Liver (tissue), 9 donors: ENCODE data around the gene CPNE9. TPM values are rescaled to one million over a fixed set of nuclear protein-coding genes. Genes with fewer than 3 reads are reported as not detected.

ENCODE experiments used
- DNase-seq: peaks from one replicate; pipeline ENCODE4 v3.0.0-alpha.2; 2017; ENCODE audit warnings: low spot score
- H3K27ac ChIP-seq, 2 donors: one replicate each; pipeline ENCODE4 v1.7.0; 2013; ENCODE audit warnings: inconsistent platforms in 2 of 2, low read length in 2 of 2, control low read depth in 1 of 2, low read depth in 1 of 2, mild to moderate bottlenecking in 1 of 2
- H3K27me3 ChIP-seq, 4 donors: one replicate each; pipeline versions ENCODE4 v1.6.1 to v1.7.0; 2013; ENCODE audit warnings: low read length in 3 of 4, inconsistent platforms in 1 of 4, mild to moderate bottlenecking in 1 of 4, moderate library complexity in 1 of 4; ENCODE audit not compliant: control insufficient read depth in 4 of 4, insufficient read depth in 4 of 4
- H3K36me3 ChIP-seq, 4 donors: one replicate each; pipeline versions ENCODE4 v1.6.1 to v1.7.0; 2013; ENCODE audit warnings: low read length in 3 of 4, mild to moderate bottlenecking in 3 of 4, low read depth in 1 of 4, moderate library complexity in 1 of 4; ENCODE audit not compliant: control insufficient read depth in 4 of 4, insufficient read depth in 3 of 4
- H3K4me1 ChIP-seq, 4 donors: one replicate each; pipeline versions ENCODE4 v1.6.1 to v1.7.0; 2013; ENCODE audit warnings: low read length in 3 of 4, mild to moderate bottlenecking in 3 of 4, moderate library complexity in 1 of 4; ENCODE audit not compliant: control insufficient read depth in 4 of 4, insufficient read depth in 4 of 4
- H3K4me3 ChIP-seq, 3 donors: one replicate each; pipeline versions ENCODE4 v1.6.1 to v1.7.0; 2013; ENCODE audit warnings: low read length in 3 of 3, control low read depth in 1 of 3, low read depth in 1 of 3, mild to moderate bottlenecking in 1 of 3
- H3K9ac ChIP-seq, 2 donors: one replicate each; pipeline ENCODE4 v1.7.0; 2013; ENCODE audit warnings: low read length in 2 of 2, mild to moderate bottlenecking in 2 of 2, moderate library complexity in 2 of 2, control low read depth in 1 of 2, low read depth in 1 of 2
- H3K9me3 ChIP-seq, 4 donors: one replicate each; pipeline versions ENCODE4 v1.6.1 to v1.7.0; 2013; ENCODE audit warnings: low read length in 3 of 4; ENCODE audit not compliant: control insufficient read depth in 4 of 4
- ATF3 ChIP-seq: IDR thresholded peaks from 2 replicates; pipeline ENCODE4 v1.6.1; 2016; ENCODE audit warnings: antibody characterized with exemption
- CTCF ChIP-seq: fragments of 150-350 bp; IDR thresholded peaks from 2 replicates; pipeline ENCODE4 v1.5.1; 2017; ENCODE audit warnings: improper control_type of control experiment, low read depth, low read length; ENCODE audit not compliant: missing input control
- EGR1 ChIP-seq, 2 donors: IDR thresholded peaks; 2 replicates each; pipeline ENCODE4 v1.6.1; 2016 to 2018; ENCODE audit warnings: antibody characterized with exemption in 2 of 2, low read depth in 2 of 2
- FOXA1 ChIP-seq: IDR thresholded peaks from 2 replicates; pipeline ENCODE4 v1.6.1; 2016; ENCODE audit warnings: antibody characterized with exemption
- FOXA2 ChIP-seq: IDR thresholded peaks from 2 replicates; pipeline ENCODE4 v1.6.1; 2016; ENCODE audit warnings: antibody characterized with exemption
- GABPA ChIP-seq, 2 donors: IDR thresholded peaks in 1 of 2; conservative IDR thresholded peaks in 1 of 2; 2 replicates each; pipeline ENCODE4 v1.6.1; 2016; ENCODE audit warnings: antibody characterized with exemption in 2 of 2, mild to moderate bottlenecking in 1 of 2, moderate library complexity in 1 of 2
- HNF4A ChIP-seq, 2 donors: conservative IDR thresholded peaks; 2 replicates each; pipeline ENCODE4 v1.6.1; 2016; ENCODE audit warnings: antibody characterized with exemption in 2 of 2, mild to moderate bottlenecking in 2 of 2
- HNF4G ChIP-seq: IDR thresholded peaks from 2 replicates; pipeline ENCODE4 v1.6.1; 2016; ENCODE audit warnings: antibody characterized with exemption
- JUND ChIP-seq, 2 donors: IDR thresholded peaks; 2 replicates each; pipeline ENCODE4 v1.6.1; 2016; ENCODE audit warnings: antibody characterized with exemption in 2 of 2
- MAX ChIP-seq: IDR thresholded peaks from 2 replicates; pipeline ENCODE4 v1.6.1; 2016; ENCODE audit warnings: antibody characterized with exemption
- NR2F2 ChIP-seq: IDR thresholded peaks from 2 replicates; pipeline ENCODE4 v1.6.1; 2016; ENCODE audit warnings: antibody characterized with exemption
- RAD21 ChIP-seq, 2 donors: IDR thresholded peaks; 2 replicates each; pipeline ENCODE4 v1.6.1; 2016; ENCODE audit warnings: antibody characterized with exemption in 2 of 2, mild to moderate bottlenecking in 2 of 2
- RXRA ChIP-seq, 2 donors: IDR thresholded peaks; 2 replicates each; pipeline ENCODE4 v1.6.1; 2017 to 2018; ENCODE audit warnings: antibody characterized with exemption in 2 of 2, mild to moderate bottlenecking in 1 of 2
- SP1 ChIP-seq: IDR thresholded peaks from 2 replicates; pipeline ENCODE4 v1.6.1; 2018; ENCODE audit warnings: antibody characterized with exemption, mild to moderate bottlenecking
- TAF1 ChIP-seq: conservative IDR thresholded peaks from 2 replicates; pipeline ENCODE4 v1.6.1; 2016; ENCODE audit warnings: antibody characterized with exemption, mild to moderate bottlenecking
- YY1 ChIP-seq: IDR thresholded peaks from 2 replicates; pipeline ENCODE4 v1.6.1; 2016; ENCODE audit warnings: antibody characterized with exemption, mild to moderate bottlenecking
- ZBTB33 ChIP-seq: IDR thresholded peaks from 2 replicates; pipeline ENCODE4 v1.6.1; 2016; ENCODE audit warnings: antibody characterized with exemption
- WGBS: extraction: QIAGEN DNeasy Blood & Tissue Kit; methylation state at CpG from one replicate; pipeline ENCODE4 v1.1.7; 2013; 5-methylcytosine and 5-hydroxymethylcytosine counted together
- polyA plus RNA-seq, 2 donors: library from polyadenylated mRNA; stranded (reverse) in 1 of 2; unstranded in 1 of 2; fragments of 200-250 nt in 1 of 2; fragments of >200 nt in 1 of 2; fragmentation: Nextera tagmentation in 1 of 2; extraction: Ambion mirVana in 1 of 2; gene quantifications; one replicate each; pipeline versions ENCODE4 v1.2.1 to v1.2.3, GENCODE V29; 2013 to 2015
- total RNA-seq, 2 donors: library from RNA; depleted of rRNA; stranded (reverse); fragments of >200 nt; gene quantifications; one replicate each; pipeline ENCODE4 v1.2.3, GENCODE V29; 2014
- TF ChIP-seq, protein P1 (sequence below): IDR thresholded peaks from 2 replicates; pipeline ENCODE4 v1.6.1; 2016; ENCODE audit warnings: antibody characterized with exemption, mild to moderate bottlenecking
- donor health status: healthy.
- donor health status: healthy.
- donor health status: healthy.
- donor health status: healthy.
- donor health status: healthy.

Gene CPNE9
- total and polyA plus RNA-seq, 4 donors = not detected

- DNase-seq = no peak
- H3K36me3 ChIP-seq = peaks cover 13 to 89% (median 55%) of the 10 kb centered on the region in 4 donors
- H3K9me3 ChIP-seq = no peaks in the 10 kb centered on the region
- no peak overlapping the region for H3K9ac ChIP-seq
- no peaks in the 10 kb centered on the region for H3K4me1 ChIP-seq
- no peaks in the 10 kb centered on the region for H3K27me3 ChIP-seq
- no peak for TF ChIP-seq YY1
- WGBS = 96% methylated on average over 4 of the region's 4 CpGs
- H3K27ac ChIP-seq = no peak overlapping the region
- no peak overlapping the region for H3K4me3 ChIP-seq
Observed at GRCh38 chr3:9695345-9695744, 8.3 kb upstream of the CPNE9 start.

DNA sequence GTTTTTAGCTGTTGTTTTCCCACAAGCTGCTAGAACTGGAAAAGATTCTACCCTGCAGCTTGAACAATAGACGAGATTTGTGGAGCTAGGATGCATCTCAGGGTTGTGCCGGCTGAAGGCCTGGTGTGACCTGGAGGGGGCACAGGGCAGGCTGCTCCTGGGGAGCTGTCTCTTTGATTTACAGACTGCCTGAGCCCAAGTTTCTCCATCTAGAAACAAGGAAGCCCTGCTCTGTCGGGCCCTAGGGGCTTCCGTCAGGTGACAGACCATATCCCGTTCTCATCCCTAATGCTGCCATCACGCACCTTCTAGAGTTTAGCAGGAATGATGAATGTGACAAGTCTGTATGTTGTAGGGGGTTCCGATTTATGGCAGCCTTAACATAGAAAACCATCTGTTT, 7.9 kb upstream of the CPNE9 start:
- Histone ChIP-seq H3K36me3 (peaks cover 11 to 88% (median 54%) of the 10 kb centered on the region in 4 donors), H3K27ac (no peak overlapping the region), H3K27me3 (no peaks in the 10 kb centered on the region), H3K4me3 (no peak overlapping the region), H3K4me1 (no peaks in the 10 kb centered on the region), H3K9me3 (no peaks in the 10 kb centered on the region), H3K9ac (no peak overlapping the region)
- no peak for DNase-seq
- 95% methylated on average over 7 of the region's 7 CpGs for WGBS
- TF ChIP-seq GABPA (IDR thresholded peaks at IDR 0.05 in 1 of 2, conservative IDR thresholded peaks at IDR 0.05 in 1 of 2) = no peak
- no peak for TF ChIP-seq SP1
- TF ChIP-seq MAX = no peak
- TF ChIP-seq CTCF = no peak
- TF ChIP-seq ZBTB33 = no peak
- TF ChIP-seq HNF4G = no peak
- no peak for TF ChIP-seq RAD21 (IDR thresholded peaks at IDR 0.05)
- no peak for TF ChIP-seq HNF4A (conservative IDR thresholded peaks at IDR 0.05)
- TF ChIP-seq YY1 = no peak
- TF ChIP-seq FOXA1 = no peak
- no peak for TF ChIP-seq EGR1 (IDR thresholded peaks at IDR 0.05; ENCODE audit: low read depth in 2 of 2)
- no peak for TF ChIP-seq NR2F2
- no peak for TF ChIP-seq TAF1
- no peak for TF ChIP-seq RXRA (IDR thresholded peaks at IDR 0.05)
- TF ChIP-seq JUND (IDR thresholded peaks at IDR 0.05) = no peak
- TF ChIP-seq, protein P1, sequence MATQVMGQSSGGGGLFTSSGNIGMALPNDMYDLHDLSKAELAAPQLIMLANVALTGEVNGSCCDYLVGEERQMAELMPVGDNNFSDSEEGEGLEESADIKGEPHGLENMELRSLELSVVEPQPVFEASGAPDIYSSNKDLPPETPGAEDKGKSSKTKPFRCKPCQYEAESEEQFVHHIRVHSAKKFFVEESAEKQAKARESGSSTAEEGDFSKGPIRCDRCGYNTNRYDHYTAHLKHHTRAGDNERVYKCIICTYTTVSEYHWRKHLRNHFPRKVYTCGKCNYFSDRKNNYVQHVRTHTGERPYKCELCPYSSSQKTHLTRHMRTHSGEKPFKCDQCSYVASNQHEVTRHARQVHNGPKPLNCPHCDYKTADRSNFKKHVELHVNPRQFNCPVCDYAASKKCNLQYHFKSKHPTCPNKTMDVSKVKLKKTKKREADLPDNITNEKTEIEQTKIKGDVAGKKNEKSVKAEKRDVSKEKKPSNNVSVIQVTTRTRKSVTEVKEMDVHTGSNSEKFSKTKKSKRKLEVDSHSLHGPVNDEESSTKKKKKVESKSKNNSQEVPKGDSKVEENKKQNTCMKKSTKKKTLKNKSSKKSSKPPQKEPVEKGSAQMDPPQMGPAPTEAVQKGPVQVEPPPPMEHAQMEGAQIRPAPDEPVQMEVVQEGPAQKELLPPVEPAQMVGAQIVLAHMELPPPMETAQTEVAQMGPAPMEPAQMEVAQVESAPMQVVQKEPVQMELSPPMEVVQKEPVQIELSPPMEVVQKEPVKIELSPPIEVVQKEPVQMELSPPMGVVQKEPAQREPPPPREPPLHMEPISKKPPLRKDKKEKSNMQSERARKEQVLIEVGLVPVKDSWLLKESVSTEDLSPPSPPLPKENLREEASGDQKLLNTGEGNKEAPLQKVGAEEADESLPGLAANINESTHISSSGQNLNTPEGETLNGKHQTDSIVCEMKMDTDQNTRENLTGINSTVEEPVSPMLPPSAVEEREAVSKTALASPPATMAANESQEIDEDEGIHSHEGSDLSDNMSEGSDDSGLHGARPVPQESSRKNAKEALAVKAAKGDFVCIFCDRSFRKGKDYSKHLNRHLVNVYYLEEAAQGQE = no peak
- TF ChIP-seq ATF3 = no peak
- no peak for TF ChIP-seq FOXA2
